ENCODE results near the gene CYP26A1. TPM values are rescaled to one million over a fixed set of nuclear protein-coding genes. Genes with fewer than 3 reads are reported as not detected.

The CYP26A1 gene, protein sequence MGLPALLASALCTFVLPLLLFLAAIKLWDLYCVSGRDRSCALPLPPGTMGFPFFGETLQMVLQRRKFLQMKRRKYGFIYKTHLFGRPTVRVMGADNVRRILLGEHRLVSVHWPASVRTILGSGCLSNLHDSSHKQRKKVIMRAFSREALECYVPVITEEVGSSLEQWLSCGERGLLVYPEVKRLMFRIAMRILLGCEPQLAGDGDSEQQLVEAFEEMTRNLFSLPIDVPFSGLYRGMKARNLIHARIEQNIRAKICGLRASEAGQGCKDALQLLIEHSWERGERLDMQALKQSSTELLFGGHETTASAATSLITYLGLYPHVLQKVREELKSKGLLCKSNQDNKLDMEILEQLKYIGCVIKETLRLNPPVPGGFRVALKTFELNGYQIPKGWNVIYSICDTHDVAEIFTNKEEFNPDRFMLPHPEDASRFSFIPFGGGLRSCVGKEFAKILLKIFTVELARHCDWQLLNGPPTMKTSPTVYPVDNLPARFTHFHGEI
- total RNA-seq (2022; extraction: Qiagen RNA extraction), result 1.7 to 3.0 TPM (median 2.5 TPM) in 5 replicates

DNA sequence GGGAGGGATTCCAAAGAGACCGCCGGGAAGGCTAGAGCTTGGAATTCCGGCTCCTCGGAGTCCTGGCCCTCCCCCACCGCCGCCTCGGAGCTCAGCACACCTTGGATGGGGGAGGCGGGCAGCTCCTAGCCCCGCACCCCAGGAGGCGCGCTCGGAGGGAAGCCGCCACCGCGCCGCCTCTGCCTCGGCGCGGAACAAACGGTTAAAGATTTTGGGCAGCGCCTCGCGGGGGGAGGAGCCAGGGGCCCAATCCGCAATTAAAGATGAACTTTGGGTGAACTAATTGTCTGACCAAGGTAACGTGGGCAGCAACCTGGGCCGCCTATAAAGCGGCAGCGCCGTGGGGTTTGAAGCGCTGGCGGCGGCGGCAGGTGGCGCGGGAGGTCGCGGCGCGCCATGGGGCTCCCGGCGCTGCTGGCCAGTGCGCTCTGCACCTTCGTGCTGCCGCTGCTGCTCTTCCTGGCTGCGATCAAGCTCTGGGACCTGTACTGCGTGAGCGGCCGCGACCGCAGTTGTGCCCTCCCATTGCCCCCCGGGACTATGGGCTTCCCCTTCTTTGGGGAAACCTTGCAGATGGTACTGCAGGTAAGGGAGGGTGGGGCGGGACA is at the start of gene CYP26A1:
TSS of gene CYP26A1 (plus strand) at position 355 of the 608 bp plus-strand sequence. CDS start at position 397, 42 bp downstream.

DNA sequence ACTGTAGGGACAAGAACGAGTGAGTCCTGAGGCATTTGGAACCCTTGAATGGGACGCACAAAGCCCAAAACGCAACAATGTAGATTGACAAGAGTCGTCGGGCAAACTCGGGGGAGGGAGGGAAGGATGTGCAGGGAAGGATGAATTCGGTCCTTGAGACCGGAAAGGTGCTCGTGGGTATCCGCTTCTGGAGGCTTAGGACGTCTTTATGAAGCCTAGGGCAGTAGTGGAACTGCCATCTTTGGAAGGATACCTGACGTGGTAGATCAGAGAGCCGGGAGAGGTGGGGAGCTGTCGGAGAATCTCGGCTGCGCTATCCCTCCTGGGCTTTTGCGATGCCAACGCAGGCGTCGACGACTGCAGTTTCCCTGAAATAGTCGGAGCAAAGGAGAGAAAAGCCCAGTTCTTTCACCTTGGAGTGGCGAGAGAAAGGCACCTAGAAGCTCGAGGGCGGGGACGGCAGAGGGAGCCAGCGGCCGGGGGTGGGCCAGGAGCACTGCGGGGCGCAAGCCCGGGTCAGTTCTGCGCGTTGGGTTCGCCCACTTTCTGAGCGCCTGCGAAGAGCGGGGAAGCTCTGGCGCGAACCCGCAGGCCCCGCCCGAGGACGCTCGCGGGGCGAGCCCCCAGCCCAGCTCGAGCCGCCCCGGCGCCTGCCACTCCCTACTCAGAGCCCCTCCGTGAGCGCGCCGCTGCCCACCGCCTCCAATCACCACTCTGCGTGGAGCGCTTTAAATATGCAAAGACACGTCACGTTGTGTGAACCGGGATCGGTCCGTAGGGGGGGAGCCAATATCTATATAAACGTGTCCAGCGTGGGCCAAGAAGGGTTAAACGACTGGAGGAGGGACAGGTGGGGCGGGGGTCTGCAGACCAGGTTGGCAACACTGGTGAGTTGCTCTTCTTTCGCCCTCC is 13.5 kb upstream of the CYP26A1 start, which contains the start of gene CYP26C1:
TSS of gene CYP26C1 (plus strand) at position 824 of the 912 bp plus-strand sequence. CDS start 466 bp downstream, outside the sequence.

Other genes starting within 250 kb of the CYP26A1 start
- gene EXOC6, start 225.4 kb upstream of the CYP26A1 start, total RNA-seq (2022; extraction: Qiagen RNA extraction), result 10.1 to 19.1 TPM (median 18.8 TPM) in 5 replicates
- gene CYP26C1, start 13.1 kb upstream of the CYP26A1 start, total RNA-seq (2022; extraction: Qiagen RNA extraction), result 0.07 TPM in 1 of 5 replicates, not detected in the others